Psoas muscle (tissue), 8 donors: ENCODE results near the gene ZNF609. TPM values are rescaled to one million over a fixed set of nuclear protein-coding genes. Genes with fewer than 3 reads are reported as not detected.

ENCODE experiments used
- ATAC-seq, 4 donors: fragments of 200-7000 bp; cut with Tn5 transposase; one replicate each; pipeline ENCODE4 v1.9.1; 2020; ENCODE audit warnings: moderate library complexity in 3 of 4, mild to moderate bottlenecking in 2 of 4
- DNase-seq, 2 donors: peaks; one replicate each; pipeline ENCODE4 v3.0.0-alpha.2; 2020
- H3K27ac ChIP-seq: fragments of 200-600 bp; one replicate; pipeline ENCODE4 v1.8.0; 2022
- H3K27me3 ChIP-seq, 3 donors: fragments of 200-600 bp in 1 of 3; one replicate each; pipeline versions ENCODE4 v1.6.1 to v1.8.0; 2013 to 2022; ENCODE audit warnings: low read length in 2 of 3, mild to moderate bottlenecking in 2 of 3, moderate library complexity in 1 of 3; ENCODE audit not compliant: insufficient read depth in 3 of 3
- H3K36me3 ChIP-seq, 2 donors: fragments of 200-600 bp in 1 of 2; one replicate each; pipeline versions ENCODE4 v1.6.1 to v1.8.0; 2013 to 2022; ENCODE audit warnings: low read depth in 1 of 2, mild to moderate bottlenecking in 1 of 2, moderate library complexity in 1 of 2; ENCODE audit not compliant: insufficient read depth in 1 of 2
- H3K4me1 ChIP-seq: fragments of 200-600 bp; one replicate; pipeline ENCODE4 v1.8.0; 2022
- H3K4me3 ChIP-seq: fragments of 200-600 bp; one replicate; pipeline ENCODE4 v1.8.0; 2022; ENCODE audit warnings: mild to moderate bottlenecking
- H3K9me3 ChIP-seq: fragments of 200-600 bp; one replicate; pipeline ENCODE4 v1.8.0; 2022
- WGBS, 3 donors: extraction: QIAGEN DNeasy Blood & Tissue Kit; methylation state at CpG; one replicate each; pipeline versions ENCODE4 v1.1.6 to v1.1.7; 2013; 5-methylcytosine and 5-hydroxymethylcytosine counted together
- intact Hi-C, 2 donors: fragments of 100-400 bp; cut with DNase I; formaldehyde crosslinking; loops; one replicate each; pipeline versions ENCODE4 v1.11.0 to v1.14.2; 2022
- polyA plus RNA-seq, 3 donors: library from polyadenylated mRNA; stranded (reverse); fragments of 200-250 nt; gene quantifications; one replicate each; pipeline ENCODE4 v1.2.3, GENCODE V29; 2013
- total RNA-seq, 4 donors: library from RNA; stranded (reverse); fragmentation: NEBNext Ultra II Directional in 2 of 4; extraction: Animal tissue kit (Norgen Biotek cat#: 25700) in 2 of 4; gene quantifications; one replicate each; pipeline versions ENCODE4 v1.2.1 to v1.2.4, GENCODE V29; 2021 to 2023
- TF ChIP-seq, protein P1 (sequence below): fragments of 200-600 bp; IDR thresholded peaks from one replicate; pipeline ENCODE4 v1.8.0; 2022; ENCODE audit warnings: antibody characterized with exemption
- donor health status: healthy with polysubstance abuse.
- donor health status: DM: no; HTN: no; CAD: no; lungs with moderate emphysema.
- donor health status: Bipolar disorder and iron deficiency.
- donor health status: healthy.
- donor health status: DM: yes; HTN: yes; CAD: no.
- donor health status: DM: no; HTN: no; CAD: no.
- donor health status: DM: no; HTN: no; CAD: no.
- donor health status: DM: yes; HTN: yes; CAD: no.

Gene ZNF609
- total and polyA plus RNA-seq, 7 donors, result 3.2 to 15.0 (median 10.2) TPM

DNA sequence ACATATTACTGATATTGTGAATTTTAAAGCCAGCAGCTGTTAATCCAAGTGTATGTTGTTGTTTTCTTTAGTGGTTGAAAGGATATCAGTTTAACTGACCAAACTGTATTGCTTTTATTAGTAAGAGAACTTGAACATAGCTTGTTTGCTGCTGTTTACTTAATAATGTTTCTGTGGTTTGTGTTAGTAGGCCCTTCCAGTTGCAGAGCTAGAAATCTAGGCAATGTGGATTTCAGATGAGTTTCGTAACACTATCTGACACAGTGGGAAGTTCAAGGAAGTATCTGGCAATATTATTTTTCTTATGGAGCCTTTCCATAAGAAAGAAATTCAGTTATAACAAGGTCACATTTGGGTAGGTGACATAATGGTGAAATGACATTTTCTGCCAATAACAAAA, 18.5 kb downstream of the ZNF609 start:
- no peak overlapping the region for H3K4me3 ChIP-seq
- TF ChIP-seq, protein P1, sequence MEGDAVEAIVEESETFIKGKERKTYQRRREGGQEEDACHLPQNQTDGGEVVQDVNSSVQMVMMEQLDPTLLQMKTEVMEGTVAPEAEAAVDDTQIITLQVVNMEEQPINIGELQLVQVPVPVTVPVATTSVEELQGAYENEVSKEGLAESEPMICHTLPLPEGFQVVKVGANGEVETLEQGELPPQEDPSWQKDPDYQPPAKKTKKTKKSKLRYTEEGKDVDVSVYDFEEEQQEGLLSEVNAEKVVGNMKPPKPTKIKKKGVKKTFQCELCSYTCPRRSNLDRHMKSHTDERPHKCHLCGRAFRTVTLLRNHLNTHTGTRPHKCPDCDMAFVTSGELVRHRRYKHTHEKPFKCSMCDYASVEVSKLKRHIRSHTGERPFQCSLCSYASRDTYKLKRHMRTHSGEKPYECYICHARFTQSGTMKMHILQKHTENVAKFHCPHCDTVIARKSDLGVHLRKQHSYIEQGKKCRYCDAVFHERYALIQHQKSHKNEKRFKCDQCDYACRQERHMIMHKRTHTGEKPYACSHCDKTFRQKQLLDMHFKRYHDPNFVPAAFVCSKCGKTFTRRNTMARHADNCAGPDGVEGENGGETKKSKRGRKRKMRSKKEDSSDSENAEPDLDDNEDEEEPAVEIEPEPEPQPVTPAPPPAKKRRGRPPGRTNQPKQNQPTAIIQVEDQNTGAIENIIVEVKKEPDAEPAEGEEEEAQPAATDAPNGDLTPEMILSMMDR, result no peak
- H3K36me3 ChIP-seq, result no peaks in the 10 kb centered on the region
- H3K27me3 ChIP-seq, result no peaks in the 10 kb centered on the region
- ATAC-seq, result no peak
- no peak overlapping the region for H3K27ac ChIP-seq
- DNase-seq, result no peak
- no peaks in the 10 kb centered on the region for H3K9me3 ChIP-seq
- intact Hi-C loops, result no loop called here
- peaks cover 3% of the 10 kb centered on the region for H3K4me1 ChIP-seq
- 14 to 56% (median 45%) methylated on average over 1 of the region's 1 CpG for WGBS, 3 donors

DNA sequence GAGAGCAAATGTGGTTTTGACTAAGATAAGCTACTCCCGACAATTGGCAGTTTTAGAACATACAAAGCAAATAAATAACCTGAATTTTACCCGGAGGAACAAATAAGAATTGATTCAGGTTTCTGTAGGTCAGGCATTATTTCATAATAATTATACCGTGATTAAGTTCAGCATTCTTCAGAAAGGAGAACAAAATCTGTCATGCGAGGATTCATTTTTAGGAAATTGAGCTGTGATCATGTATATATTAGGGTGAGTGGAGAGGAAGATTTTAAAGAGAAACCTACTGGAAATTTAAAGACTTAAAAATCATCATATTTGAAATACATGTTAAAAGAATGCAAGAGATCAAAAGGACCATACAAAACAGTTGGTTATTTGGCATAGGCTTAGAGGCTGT, 20.5 kb downstream of the ZNF609 start:
- H3K27me3 ChIP-seq, result no peaks in the 10 kb centered on the region
- H3K4me3 ChIP-seq, result no peak overlapping the region
- no peak for ATAC-seq
- H3K4me1 ChIP-seq, result peaks cover 3% of the 10 kb centered on the region
- H3K9me3 ChIP-seq, result no peaks in the 10 kb centered on the region
- 80 to 81% (median 80%) methylated on average over 4 of the region's 4 CpGs for WGBS, 3 donors
- TF ChIP-seq, protein P1, result no peak
- no peak for DNase-seq
- no peak overlapping the region for H3K27ac ChIP-seq
- H3K36me3 ChIP-seq, result no peaks in the 10 kb centered on the region
- intact Hi-C loops, result no loop called here

DNA sequence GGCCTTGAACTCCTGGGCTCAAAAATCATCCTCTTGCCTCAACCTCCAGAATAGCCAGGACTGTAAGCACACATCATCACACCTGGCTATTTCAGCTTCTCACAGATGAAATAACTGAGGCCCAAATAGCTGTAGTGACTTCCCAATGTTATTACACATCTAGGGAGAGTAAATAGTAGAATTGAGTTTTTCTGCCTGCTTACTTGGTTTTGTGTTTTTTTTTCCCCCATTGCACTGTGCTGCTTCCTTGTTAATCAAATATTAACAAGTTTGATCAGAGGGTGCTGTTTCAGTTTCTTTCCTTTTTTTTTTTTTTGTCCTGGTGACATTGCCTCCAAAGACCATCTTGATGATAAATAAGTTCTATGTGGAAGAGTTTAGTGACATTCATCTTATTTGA, 23.4 kb downstream of the ZNF609 start:
- Histone ChIP-seq H3K36me3 (no peaks in the 10 kb centered on the region), H3K27me3 (no peaks in the 10 kb centered on the region), H3K4me3 (no peak overlapping the region), H3K27ac (no peak overlapping the region), H3K4me1 (no peaks in the 10 kb centered on the region), H3K9me3 (no peaks in the 10 kb centered on the region)
- DNase-seq (no peak), ATAC-seq (no peak)
- TF ChIP-seq, protein P1, result no peak
- intact Hi-C loops, result no loop called here

DNA sequence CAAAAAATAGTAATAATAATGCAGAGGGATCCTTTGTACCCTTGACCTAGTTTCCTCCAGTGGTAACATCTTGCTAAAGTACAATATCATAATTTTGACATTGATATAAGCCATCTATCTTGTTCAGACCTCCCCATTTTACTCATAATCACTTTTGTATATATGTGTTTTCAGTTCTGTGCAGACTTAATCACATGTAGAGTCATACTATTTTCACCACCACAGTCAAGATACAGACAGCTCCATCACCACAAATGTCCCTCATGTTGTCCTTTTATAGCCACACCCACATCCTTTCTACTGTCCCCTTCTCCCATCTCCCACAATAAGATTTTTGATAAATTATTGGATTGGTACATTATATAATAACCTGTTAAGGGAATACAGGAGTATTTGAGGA, 25.4 kb downstream of the ZNF609 start:
- TF ChIP-seq, protein P1, result no peak
- H3K9me3 ChIP-seq, result no peaks in the 10 kb centered on the region
- H3K4me1 ChIP-seq, result peaks cover 1% of the 10 kb centered on the region
- intact Hi-C loops, result no loop called here
- H3K27me3 ChIP-seq, result no peaks in the 10 kb centered on the region
- DNase-seq (no peak), ATAC-seq (no peak)
- no peak overlapping the region for H3K4me3 ChIP-seq
- peaks cover 0 to 4% of the 10 kb centered on the region in 2 donors for H3K36me3 ChIP-seq
- no peak overlapping the region for H3K27ac ChIP-seq

DNA sequence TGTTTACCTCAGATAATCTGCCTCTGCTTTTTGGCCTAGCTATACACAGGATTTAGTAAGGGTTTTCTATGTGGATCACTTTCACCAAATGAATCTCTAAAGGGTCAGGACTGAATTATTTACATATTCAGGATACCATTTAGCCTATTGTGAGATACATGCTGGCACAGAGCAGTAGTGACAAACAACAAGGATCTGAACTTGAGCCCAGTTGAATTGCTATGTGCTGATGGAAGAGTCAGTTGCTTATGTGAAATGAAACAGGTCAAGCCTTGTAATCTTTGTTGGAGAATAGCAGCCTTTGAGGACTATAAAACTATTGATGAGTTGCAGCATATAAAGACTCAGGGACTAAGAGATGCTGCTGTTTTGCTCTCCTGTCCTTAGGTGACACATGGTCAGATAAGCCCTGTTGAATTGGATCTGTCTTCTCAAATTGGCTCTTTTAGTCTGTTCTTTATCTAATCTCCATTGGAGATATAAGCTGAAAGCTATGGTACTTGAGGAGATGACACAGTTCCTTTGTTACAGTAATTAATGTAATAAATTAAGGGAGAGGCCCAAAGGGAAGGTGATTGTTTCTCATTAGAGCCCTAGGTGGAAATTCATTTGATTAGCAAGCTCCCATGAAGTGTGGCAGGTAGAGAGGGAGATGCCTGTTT, 30.4 kb downstream of the ZNF609 start:
- Histone ChIP-seq H3K27me3 (no peaks in the 10 kb centered on the region), H3K36me3 (peaks cover 0 to 4% of the 10 kb centered on the region in 2 donors), H3K9me3 (no peaks in the 10 kb centered on the region), H3K4me3 (no peak overlapping the region), H3K4me1 (peaks cover 2% of the 10 kb centered on the region), H3K27ac (no peak overlapping the region)
- TF ChIP-seq, protein P1, result no peak
- intact Hi-C loops, result no loop called here
- no peak for DNase-seq
- ATAC-seq, result no peak
